Glutamatergic neuron (in vitro differentiated cells): ENCODE data around the gene DMRTB1. TPM values are rescaled to one million over a fixed set of nuclear protein-coding genes. Genes with fewer than 3 reads are reported as not detected.
"Not testable (repeated sequence)": the region's sequence is repeated elsewhere in the genome, so short reads cannot be mapped to it uniquely, and the experiment has no call there.

ENCODE experiments used
- DNase-seq: peaks from one replicate; pipeline ENCODE4 v3.0.0; 2022
- H3K27ac Mint-ChIP-seq: one replicate; pipeline ENCODE4 v1.8.0; 2020; ENCODE audit warnings: mild to moderate bottlenecking, mixed read lengths, inconsistent platforms; ENCODE audit not compliant: unreplicated experiment
- H3K27me3 Mint-ChIP-seq: one replicate; pipeline ENCODE4 v1.8.0; 2020; ENCODE audit warnings: mild to moderate bottlenecking, moderate library complexity, mixed read lengths, inconsistent platforms; ENCODE audit not compliant: unreplicated experiment
- H3K36me3 Mint-ChIP-seq: one replicate; pipeline ENCODE4 v1.8.0; 2020; ENCODE audit warnings: mild to moderate bottlenecking, mixed read lengths, inconsistent platforms; ENCODE audit not compliant: unreplicated experiment
- H3K4me1 Mint-ChIP-seq: one replicate; pipeline ENCODE4 v1.8.0; 2020; ENCODE audit warnings: mild to moderate bottlenecking, low read depth, mixed read lengths, inconsistent platforms; ENCODE audit not compliant: unreplicated experiment
- H3K4me3 Mint-ChIP-seq: one replicate; pipeline ENCODE4 v1.8.0; 2020; ENCODE audit warnings: mild to moderate bottlenecking, mixed read lengths, inconsistent platforms; ENCODE audit not compliant: unreplicated experiment
- H3K9me3 Mint-ChIP-seq: one replicate; pipeline ENCODE4 v1.8.0; 2020; ENCODE audit warnings: mild to moderate bottlenecking, moderate library complexity, mixed read lengths, inconsistent platforms; ENCODE audit not compliant: unreplicated experiment
- CTCF ChIP-seq: fragments of 200-600 bp; sonication (generic); IDR thresholded peaks from one replicate; pipeline ENCODE4 v1.5.0; 2021; ENCODE audit not compliant: partially characterized antibody, unreplicated experiment
- total RNA-seq: library from RNA; stranded (reverse); fragmentation: NEBNext Ultra II Directional; extraction: Animal tissue kit (Norgen Biotek cat#: 25700); gene quantifications from one replicate; pipeline ENCODE4 v1.2.1, GENCODE V29; 2021; ENCODE audit not compliant: unreplicated experiment

Gene DMRTB1
- total RNA-seq, 1 donor from 2014 or later, result not detected

- no peak for DNase-seq
- no peak overlapping the region for H3K27ac Mint-ChIP-seq
- peaks cover 8% of the 10 kb centered on the region for H3K4me1 Mint-ChIP-seq
- H3K9me3 Mint-ChIP-seq, result peaks cover 7% of the 10 kb centered on the region
- H3K36me3 Mint-ChIP-seq, result peaks cover 27% of the 10 kb centered on the region
- TF ChIP-seq CTCF, result no peak
- no peak overlapping the region for H3K4me3 Mint-ChIP-seq
- peaks cover 5% of the 10 kb centered on the region for H3K27me3 Mint-ChIP-seq
Observed at GRCh38 chr1:53430261-53430660, 28.9 kb upstream of the DMRTB1 start.

GRCh38 chr1:53430779-53431178 is 28.4 kb upstream of the DMRTB1 start:
- no peak for TF ChIP-seq CTCF
- peaks cover 4% of the 10 kb centered on the region for H3K9me3 Mint-ChIP-seq
- peaks cover 5% of the 10 kb centered on the region for H3K27me3 Mint-ChIP-seq
- H3K4me1 Mint-ChIP-seq, result peaks cover 8% of the 10 kb centered on the region
- H3K4me3 Mint-ChIP-seq, result no peak overlapping the region
- no peak for DNase-seq
- H3K27ac Mint-ChIP-seq, result no peak overlapping the region
- peaks cover 22% of the 10 kb centered on the region for H3K36me3 Mint-ChIP-seq

GRCh38 chr1:53431244-53431643 is 28.0 kb upstream of the DMRTB1 start:
- H3K27me3 Mint-ChIP-seq, result peaks cover 5% of the 10 kb centered on the region
- H3K9me3 Mint-ChIP-seq, result peaks cover 4% of the 10 kb centered on the region
- peaks cover 8% of the 10 kb centered on the region for H3K4me1 Mint-ChIP-seq
- TF ChIP-seq CTCF, result no peak
- no peak overlapping the region for H3K4me3 Mint-ChIP-seq
- no peak overlapping the region for H3K27ac Mint-ChIP-seq
- no peak for DNase-seq
- H3K36me3 Mint-ChIP-seq, result peaks cover 22% of the 10 kb centered on the region

- H3K27ac Mint-ChIP-seq, result no peak overlapping the region
- H3K4me1 Mint-ChIP-seq, result peaks cover 8% of the 10 kb centered on the region
- TF ChIP-seq CTCF, result no peak
Observed at GRCh38 chr1:53431805-53432565, 27.2 kb upstream of the DMRTB1 start.

GRCh38 chr1:53432611-53433010 is 26.6 kb upstream of the DMRTB1 start:
- Mint-ChIP-seq H3K4me1 (peaks cover 8% of the 10 kb centered on the region), H3K27me3 (peaks cover 3% of the 10 kb centered on the region), H3K4me3 (no peak overlapping the region), H3K27ac (no peak overlapping the region), H3K9me3 (peaks cover 4% of the 10 kb centered on the region), H3K36me3 (peaks cover 22% of the 10 kb centered on the region)
- no peak for DNase-seq
- no peak for TF ChIP-seq CTCF

More at GRCh38 chr1:53431805-53432565, 27.2 kb upstream of the DMRTB1 start:
- no peak for DNase-seq
- H3K9me3 Mint-ChIP-seq, result peaks cover 4% of the 10 kb centered on the region
- peaks cover 5% of the 10 kb centered on the region for H3K27me3 Mint-ChIP-seq
- H3K4me3 Mint-ChIP-seq, result no peak overlapping the region
- H3K36me3 Mint-ChIP-seq, result peaks cover 22% of the 10 kb centered on the region

GRCh38 chr1:53434405-53435007 is 24.7 kb upstream of the DMRTB1 start:
- not testable (repeated sequence) for H3K27ac Mint-ChIP-seq, H3K9me3 Mint-ChIP-seq, DNase-seq, H3K27me3 Mint-ChIP-seq, H3K4me3 Mint-ChIP-seq, H3K4me1 Mint-ChIP-seq
- H3K36me3 Mint-ChIP-seq, result peaks cover 29% of the 10 kb centered on the region
